ENCODE measurements around the gene DGKH. TPM values are rescaled to one million over a fixed set of nuclear protein-coding genes. Genes with fewer than 3 reads are reported as not detected.
"Not testable (repeated sequence)": the region's sequence is repeated elsewhere in the genome, so short reads cannot be mapped to it uniquely, and the experiment has no call there.

DGKH gene
- total RNA-seq, 1 experiment from 2014 or later = 11.3 TPM

DNA sequence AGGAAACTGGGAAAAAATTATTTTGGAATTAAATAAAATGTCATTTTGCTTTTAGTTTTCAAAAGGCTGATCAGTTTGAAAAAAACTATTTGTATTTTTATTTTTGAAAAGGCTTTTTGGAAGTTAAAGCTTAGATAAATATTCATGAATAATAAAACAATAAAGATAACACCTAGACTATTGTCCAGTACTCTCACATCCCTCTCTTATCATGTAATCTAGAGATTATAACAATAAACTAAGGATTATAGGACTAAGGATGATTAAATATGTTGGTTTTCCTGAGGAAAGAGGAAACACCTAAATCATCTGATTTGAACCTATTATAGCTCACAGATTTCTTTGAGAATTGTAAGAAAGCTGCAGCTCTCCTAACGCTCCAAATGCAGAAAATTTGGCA lies 142.1 kb downstream of the DGKH start:
- Histone ChIP-seq H3K9me3 (replicated peaks) (no peaks in the 10 kb centered on the region), H3K36me3 (peaks cover 26% of the 10 kb centered on the region), H3K4me3 (no peak overlapping the region), H3K27ac (no peak overlapping the region), H3K4me1 (replicated peaks) (no peaks in the 10 kb centered on the region), H3K27me3 (replicated peaks) (no peaks in the 10 kb centered on the region)
- DNase-seq (ENCODE audit: low read depth in 1 of 2, low spot score in 2 of 2) = no peak

DNA sequence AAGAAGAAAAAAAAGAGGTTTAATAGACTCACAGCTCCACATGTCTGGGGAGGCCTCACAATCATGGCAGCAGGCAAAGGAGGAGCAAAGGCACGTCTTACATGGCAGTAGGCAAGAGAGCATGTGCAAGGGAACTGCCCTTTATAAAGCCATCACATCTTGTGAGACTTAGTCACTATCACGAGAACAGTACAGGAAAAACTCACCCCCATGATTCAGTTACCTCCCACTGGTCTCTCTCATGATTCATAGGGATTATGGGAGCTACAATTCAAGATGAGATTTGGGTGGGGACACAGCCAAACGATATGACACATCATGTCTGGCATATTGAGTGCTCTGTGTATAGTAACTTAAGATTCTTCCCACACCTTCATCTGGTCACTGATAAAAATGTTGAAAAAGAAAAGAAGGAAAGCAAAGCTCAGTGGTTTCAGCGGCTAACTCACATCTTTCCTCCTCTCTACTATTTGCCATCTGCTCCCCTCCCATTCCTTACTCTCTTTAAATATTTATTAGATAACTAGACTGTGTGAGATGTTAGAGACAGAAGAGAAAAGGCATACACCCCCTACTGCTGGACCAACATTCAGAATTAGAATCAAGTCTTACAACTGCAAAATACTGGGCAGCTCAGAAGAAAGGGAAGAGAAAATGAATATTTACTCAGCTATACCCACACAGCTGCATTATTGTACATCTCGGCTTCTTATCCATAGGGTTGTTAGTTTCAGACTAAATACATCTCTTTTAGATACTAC lies 163.4 kb downstream of the DGKH start:
- Histone ChIP-seq H3K27ac (no peak overlapping the region), H3K9me3 (replicated peaks) (no peaks in the 10 kb centered on the region), H3K4me1 (replicated peaks) (no peaks in the 10 kb centered on the region), H3K36me3 (peaks cover 38% of the 10 kb centered on the region), H3K4me3 (no peak overlapping the region), H3K27me3 (replicated peaks) (no peaks in the 10 kb centered on the region)
- no peak for DNase-seq (ENCODE audit: low read depth in 1 of 2, low spot score in 2 of 2)

DNA sequence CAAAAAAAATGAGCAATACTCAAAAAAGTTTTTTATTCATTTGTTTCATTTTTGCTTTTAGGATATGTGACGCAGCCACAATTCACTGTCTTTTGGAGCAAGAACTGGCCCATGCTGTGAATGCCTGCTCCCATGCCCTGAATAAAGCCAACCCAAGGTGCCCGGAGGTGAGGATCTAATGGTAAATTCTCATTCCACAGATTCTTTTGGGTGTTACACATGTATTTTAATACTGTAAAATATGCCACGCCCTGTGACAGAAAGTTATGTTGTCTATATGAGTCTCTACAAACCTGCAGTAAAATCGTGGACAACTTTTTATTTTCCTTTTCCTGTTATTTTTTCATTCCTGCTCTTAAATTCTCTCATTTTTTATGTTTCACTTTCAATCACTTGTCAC lies 166.0 kb downstream of the DGKH start:
- no peak overlapping the region for H3K27ac ChIP-seq
- H3K4me3 ChIP-seq = no peak overlapping the region
- no peaks in the 10 kb centered on the region for H3K27me3 ChIP-seq (replicated peaks)
- no peaks in the 10 kb centered on the region for H3K9me3 ChIP-seq (replicated peaks)
- no peaks in the 10 kb centered on the region for H3K4me1 ChIP-seq (replicated peaks)
- no peak for DNase-seq (ENCODE audit: low read depth in 1 of 2, low spot score in 2 of 2)
- H3K36me3 ChIP-seq = peaks cover 41% of the 10 kb centered on the region

GRCh38 chr13:42215578-42216421 lies 167.4 kb downstream of the DGKH start:
- DNase-seq (ENCODE audit: low read depth in 1 of 2, low spot score in 2 of 2) = peak; percentile 39 to 40
- H3K9me3 ChIP-seq (replicated peaks) = no peaks in the 10 kb centered on the region
- H3K4me1 ChIP-seq (replicated peaks) = no peaks in the 10 kb centered on the region
- no peaks in the 10 kb centered on the region for H3K27me3 ChIP-seq (replicated peaks)
- peaks cover 41% of the 10 kb centered on the region for H3K36me3 ChIP-seq
- H3K27ac ChIP-seq = no peak overlapping the region
- no peak overlapping the region for H3K4me3 ChIP-seq

GRCh38 chr13:42216422-42216735 lies 167.9 kb downstream of the DGKH start:
- no peak overlapping the region for H3K27ac ChIP-seq
- H3K36me3 ChIP-seq = peaks cover 46% of the 10 kb centered on the region
- no peak for DNase-seq (ENCODE audit: low read depth in 1 of 2, low spot score in 2 of 2)
- no peaks in the 10 kb centered on the region for H3K27me3 ChIP-seq (replicated peaks)
- no peaks in the 10 kb centered on the region for H3K4me1 ChIP-seq (replicated peaks)
- H3K4me3 ChIP-seq = no peak overlapping the region
- H3K9me3 ChIP-seq (replicated peaks) = no peaks in the 10 kb centered on the region

- no peak for DNase-seq (ENCODE audit: low read depth in 1 of 2, low spot score in 2 of 2)
- Histone ChIP-seq H3K4me3 (no peak overlapping the region), H3K27me3 (replicated peaks) (no peaks in the 10 kb centered on the region), H3K9me3 (replicated peaks) (no peaks in the 10 kb centered on the region), H3K27ac (no peak overlapping the region), H3K36me3 (peaks cover 38% of the 10 kb centered on the region), H3K4me1 (replicated peaks) (no peaks in the 10 kb centered on the region)
Observed at GRCh38 chr13:42218576-42218975, 170.1 kb downstream of the DGKH start.

- Histone ChIP-seq H3K9me3 (replicated peaks) (no peaks in the 10 kb centered on the region), H3K4me3 (no peak overlapping the region), H3K4me1 (replicated peaks) (no peaks in the 10 kb centered on the region), H3K36me3 (peaks cover 37% of the 10 kb centered on the region), H3K27me3 (replicated peaks) (no peaks in the 10 kb centered on the region), H3K27ac (no peak overlapping the region)
- DNase-seq (ENCODE audit: low read depth in 1 of 2, low spot score in 2 of 2) = no peak
Observed at GRCh38 chr13:42219051-42219450, 170.6 kb downstream of the DGKH start.

DNA sequence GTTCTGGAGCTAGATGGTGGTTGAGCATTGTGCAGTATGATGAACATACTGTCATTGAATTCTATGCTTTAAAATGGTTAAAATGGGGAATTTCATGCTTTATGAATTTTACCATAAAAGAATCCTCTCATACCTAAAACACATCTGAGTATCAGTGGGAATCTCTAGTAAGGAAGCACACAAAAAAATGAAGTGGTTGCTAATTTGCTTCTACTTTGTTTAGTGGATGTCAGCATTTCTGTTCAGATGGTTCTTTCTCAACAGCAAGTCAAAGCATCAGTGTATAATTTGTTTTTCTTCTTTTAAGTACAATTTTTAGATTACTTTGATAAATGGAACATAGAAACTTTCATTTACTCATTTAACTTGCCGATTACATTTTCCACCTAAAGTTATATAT lies 171.4 kb downstream of the DGKH start:
- DNase-seq (ENCODE audit: low read depth in 1 of 2, low spot score in 2 of 2) = no peak

GRCh38 chr13:42221121-42221765 lies 172.8 kb downstream of the DGKH start:
- no peak overlapping the region for H3K27ac ChIP-seq
- H3K4me1 ChIP-seq (replicated peaks) = no peaks in the 10 kb centered on the region
- H3K27me3 ChIP-seq (replicated peaks) = no peaks in the 10 kb centered on the region
- no peak for DNase-seq (ENCODE audit: low read depth in 1 of 2, low spot score in 2 of 2)
- H3K36me3 ChIP-seq = peaks cover 40% of the 10 kb centered on the region
- no peak overlapping the region for H3K4me3 ChIP-seq
- no peaks in the 10 kb centered on the region for H3K9me3 ChIP-seq (replicated peaks)

More for the DNA sequence above, 171.4 kb downstream of the DGKH start:
- H3K4me3 ChIP-seq = no peak overlapping the region
- H3K4me1 ChIP-seq (replicated peaks) = no peaks in the 10 kb centered on the region
- H3K36me3 ChIP-seq = peaks cover 41% of the 10 kb centered on the region
- no peak overlapping the region for H3K27ac ChIP-seq
- no peaks in the 10 kb centered on the region for H3K27me3 ChIP-seq (replicated peaks)
- no peaks in the 10 kb centered on the region for H3K9me3 ChIP-seq (replicated peaks)

DNA sequence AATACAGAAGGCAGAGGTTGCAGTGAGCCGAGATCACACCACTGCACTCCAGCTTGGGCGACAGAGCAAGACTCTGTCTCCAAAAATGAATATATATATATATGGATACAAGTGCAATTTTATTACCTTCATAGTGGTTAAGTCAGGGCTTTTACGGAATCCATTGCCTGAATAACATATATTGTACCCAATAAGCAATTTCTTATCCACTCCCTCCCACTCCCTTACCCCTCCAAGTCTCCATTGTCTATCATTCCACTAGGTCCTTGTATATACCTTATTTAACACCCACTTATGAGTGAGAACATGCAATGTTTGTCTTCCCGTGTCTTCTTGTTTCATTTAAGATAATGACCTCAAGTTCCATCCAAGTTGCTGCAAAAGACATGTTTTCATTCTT lies 175.2 kb downstream of the DGKH start:
- no peaks in the 10 kb centered on the region for H3K27me3 ChIP-seq (replicated peaks)
- H3K9me3 ChIP-seq (replicated peaks) = no peaks in the 10 kb centered on the region
- no peak overlapping the region for H3K27ac ChIP-seq
- H3K4me3 ChIP-seq = no peak overlapping the region
- DNase-seq (ENCODE audit: low read depth in 1 of 2, low spot score in 2 of 2) = no peak
- peaks cover under 1% of the 10 kb centered on the region; the same call in 1 of the 2 replicates for H3K4me1 ChIP-seq (replicated peaks)
- peaks cover 30% of the 10 kb centered on the region for H3K36me3 ChIP-seq

DNA sequence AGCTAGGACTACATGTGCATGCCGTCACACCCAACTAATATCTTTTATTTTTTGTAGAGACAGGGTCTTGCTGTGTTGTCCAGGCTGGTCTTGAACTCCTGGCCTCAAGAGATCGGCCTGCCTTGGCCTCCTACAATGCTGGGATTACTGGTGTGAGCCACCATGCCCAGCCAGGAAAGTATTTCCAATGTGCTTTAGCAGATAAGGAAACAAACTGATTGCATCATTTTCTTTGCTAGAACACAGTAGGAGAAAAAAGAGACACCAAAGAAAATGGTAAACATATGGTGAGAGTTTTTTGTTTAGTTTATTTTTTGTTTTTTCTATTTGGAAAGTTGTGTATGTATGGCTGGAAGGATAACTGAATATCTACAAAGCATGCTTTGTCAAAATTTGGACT lies 176.6 kb downstream of the DGKH start:
- peaks cover 10% of the 10 kb centered on the region for H3K4me1 ChIP-seq (replicated peaks)
- H3K27ac ChIP-seq = no peak overlapping the region
- H3K9me3 ChIP-seq (replicated peaks) = no peaks in the 10 kb centered on the region
- DNase-seq (ENCODE audit: low read depth in 1 of 2, low spot score in 2 of 2) = no peak
- H3K4me3 ChIP-seq = no peak overlapping the region
- no peaks in the 10 kb centered on the region for H3K27me3 ChIP-seq (replicated peaks)
- H3K36me3 ChIP-seq = peaks cover 30% of the 10 kb centered on the region

GRCh38 chr13:42226759-42227158 lies 178.3 kb downstream of the DGKH start:
- H3K27ac ChIP-seq; H3K27me3 ChIP-seq (replicated peaks); DNase-seq (ENCODE audit: low read depth in 1 of 2, low spot score in 2 of 2); H3K4me3 ChIP-seq; H3K9me3 ChIP-seq (replicated peaks): not testable (repeated sequence)
- Histone ChIP-seq H3K4me1 (replicated peaks) (peaks cover 10% of the 10 kb centered on the region), H3K36me3 (0 out of 2 replicates have a peak, but pooled peaks cover 16% of the 10 kb centered on the region)

GRCh38 chr13:42228527-42228926 lies 180.1 kb downstream of the DGKH start:
- H3K9me3 ChIP-seq (replicated peaks) = no peaks in the 10 kb centered on the region
- no peaks in the 10 kb centered on the region for H3K27me3 ChIP-seq (replicated peaks)
- DNase-seq (ENCODE audit: low read depth in 1 of 2, low spot score in 2 of 2) = no peak
- H3K4me3 ChIP-seq = no peak overlapping the region
- no peak overlapping the region for H3K27ac ChIP-seq
- H3K4me1 ChIP-seq (replicated peaks) = peaks cover 10% of the 10 kb centered on the region
- 0 out of 2 replicates have a peak, but pooled peaks cover 9% of the 10 kb centered on the region for H3K36me3 ChIP-seq

DNA sequence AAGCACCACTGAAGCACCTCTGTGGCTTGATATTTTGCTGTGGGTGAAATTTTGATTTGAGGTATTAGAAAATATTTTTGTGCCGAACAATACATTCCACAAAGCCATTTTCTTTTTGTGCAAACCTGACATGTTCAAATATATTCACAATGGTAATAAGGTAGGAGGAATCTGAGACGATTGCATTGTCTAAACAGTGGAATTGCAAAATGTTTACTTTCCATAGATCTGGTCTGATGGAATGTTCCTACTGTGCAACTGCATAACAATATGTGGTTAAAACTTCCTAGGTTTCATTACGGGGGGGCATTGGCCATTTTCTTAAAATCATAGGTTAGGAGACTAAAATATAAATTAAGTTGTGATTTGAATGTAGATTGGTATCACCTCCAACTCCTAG lies 180.8 kb downstream of the DGKH start:
- Histone ChIP-seq H3K4me3 (no peak overlapping the region), H3K36me3 (0 out of 2 replicates have a peak, but pooled peaks cover 6% of the 10 kb centered on the region), H3K4me1 (replicated peaks) (peaks cover 10% of the 10 kb centered on the region), H3K27me3 (replicated peaks) (no peaks in the 10 kb centered on the region), H3K27ac (no peak overlapping the region; the same call in 1 of the 2 replicates), H3K9me3 (replicated peaks) (no peaks in the 10 kb centered on the region)
- peak in 1 of 2 experiments; percentile 6 for DNase-seq (ENCODE audit: low read depth in 1 of 2, low spot score in 2 of 2)

Data from SJSA1 (cell line).